Measurements from ENCODE around the gene ATP1A4.

ATP1A4 gene

DNA sequence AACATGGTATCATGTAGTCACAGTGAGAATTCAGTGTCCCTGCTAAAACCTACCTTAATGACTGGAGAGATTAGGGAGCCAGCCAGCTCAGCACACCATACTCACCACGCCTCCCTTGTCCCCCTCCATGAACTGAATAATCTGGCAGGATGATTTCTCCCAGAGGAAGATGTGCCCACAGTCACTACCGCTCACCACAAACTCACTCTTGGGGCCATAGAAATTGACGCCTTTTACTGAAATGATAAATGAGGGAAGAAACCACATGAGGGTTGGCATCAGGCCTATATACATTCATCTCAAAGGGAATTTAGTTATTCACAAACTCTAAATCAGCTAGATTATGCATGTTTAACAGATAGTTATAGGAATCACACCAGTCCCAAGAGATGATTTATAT, 71.1 kb downstream of the ATP1A4 start:
- DNase-seq (ENCODE audit: low read depth): no peak
- TF ChIP-seq, protein P1, sequence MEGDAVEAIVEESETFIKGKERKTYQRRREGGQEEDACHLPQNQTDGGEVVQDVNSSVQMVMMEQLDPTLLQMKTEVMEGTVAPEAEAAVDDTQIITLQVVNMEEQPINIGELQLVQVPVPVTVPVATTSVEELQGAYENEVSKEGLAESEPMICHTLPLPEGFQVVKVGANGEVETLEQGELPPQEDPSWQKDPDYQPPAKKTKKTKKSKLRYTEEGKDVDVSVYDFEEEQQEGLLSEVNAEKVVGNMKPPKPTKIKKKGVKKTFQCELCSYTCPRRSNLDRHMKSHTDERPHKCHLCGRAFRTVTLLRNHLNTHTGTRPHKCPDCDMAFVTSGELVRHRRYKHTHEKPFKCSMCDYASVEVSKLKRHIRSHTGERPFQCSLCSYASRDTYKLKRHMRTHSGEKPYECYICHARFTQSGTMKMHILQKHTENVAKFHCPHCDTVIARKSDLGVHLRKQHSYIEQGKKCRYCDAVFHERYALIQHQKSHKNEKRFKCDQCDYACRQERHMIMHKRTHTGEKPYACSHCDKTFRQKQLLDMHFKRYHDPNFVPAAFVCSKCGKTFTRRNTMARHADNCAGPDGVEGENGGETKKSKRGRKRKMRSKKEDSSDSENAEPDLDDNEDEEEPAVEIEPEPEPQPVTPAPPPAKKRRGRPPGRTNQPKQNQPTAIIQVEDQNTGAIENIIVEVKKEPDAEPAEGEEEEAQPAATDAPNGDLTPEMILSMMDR (conservative IDR thresholded peaks at IDR 0.05; ENCODE audit: low read depth, low read length): no peak
- no peak overlapping the region for H3K4me3 ChIP-seq (ENCODE audit: low read depth, low read length)

DNA sequence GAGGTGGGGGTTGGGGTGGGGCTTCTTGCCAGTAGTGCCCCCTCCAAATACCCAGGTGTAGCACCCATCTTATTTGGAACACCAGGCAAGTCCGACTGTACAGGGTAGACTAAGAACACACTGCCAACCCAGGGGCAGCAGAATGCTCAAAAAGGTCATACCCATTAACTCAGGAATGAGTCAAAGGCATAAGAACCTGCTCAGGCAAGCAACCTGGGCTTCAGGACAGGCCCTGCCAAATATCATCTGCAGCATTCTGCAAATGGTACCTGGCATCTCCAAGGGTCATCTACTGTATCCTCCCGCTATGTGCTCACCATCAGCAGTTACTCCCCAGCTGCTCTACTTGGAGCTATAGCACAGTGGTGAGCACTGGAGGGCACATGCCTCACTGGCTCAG, 73.2 kb downstream of the ATP1A4 start:
- no peak overlapping the region for H3K4me3 ChIP-seq (ENCODE audit: low read depth, low read length)
- DNase-seq (ENCODE audit: low read depth): no peak
- TF ChIP-seq, protein P1 (conservative IDR thresholded peaks at IDR 0.05; ENCODE audit: low read depth, low read length): no peak

DNA sequence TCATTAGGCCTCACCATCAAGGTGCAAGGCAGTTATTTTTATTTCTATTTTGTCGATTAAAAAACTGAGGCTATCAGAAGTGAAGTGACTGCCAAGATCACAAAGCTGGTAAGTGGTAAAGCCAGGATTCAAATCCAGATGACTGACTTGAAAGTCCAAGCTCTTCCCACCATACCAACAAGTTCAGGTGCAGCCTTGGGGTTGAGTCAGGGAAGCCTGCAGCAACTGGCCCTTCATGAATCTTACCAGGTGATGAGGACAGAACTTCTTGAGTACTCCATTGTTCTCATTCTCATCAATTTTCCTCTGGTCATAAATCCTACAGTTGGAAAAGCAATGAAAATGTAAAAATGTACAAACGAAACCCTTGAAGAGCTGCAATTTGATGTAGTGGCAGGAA, 73.9 kb downstream of the ATP1A4 start:
- H3K4me3 ChIP-seq (ENCODE audit: low read depth, low read length): no peak overlapping the region
- TF ChIP-seq, protein P1 (conservative IDR thresholded peaks at IDR 0.05; ENCODE audit: low read depth, low read length): no peak
- DNase-seq (ENCODE audit: low read depth): no peak

DNA sequence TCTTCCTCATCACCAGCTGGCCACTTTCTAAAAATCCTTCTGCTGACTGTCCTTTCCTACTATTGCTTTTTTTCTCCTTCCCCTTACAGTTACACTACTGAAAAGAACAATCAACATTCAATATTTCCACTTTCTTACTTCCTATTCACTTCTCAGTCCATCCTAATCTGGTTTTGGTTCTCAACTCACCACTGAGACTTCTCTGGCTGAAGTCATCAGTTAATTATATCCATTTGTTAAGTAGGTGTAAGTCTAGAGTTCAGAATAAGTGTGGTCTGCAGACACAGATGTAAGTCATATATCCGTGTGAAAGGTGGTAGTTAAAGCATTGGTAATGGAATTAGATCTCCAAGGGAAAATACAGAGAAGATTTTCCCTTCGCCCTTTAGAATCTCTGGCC, 75.2 kb downstream of the ATP1A4 start:
- no peak for DNase-seq (ENCODE audit: low read depth)
- TF ChIP-seq, protein P1 (conservative IDR thresholded peaks at IDR 0.05; ENCODE audit: low read depth, low read length): no peak
- no peak overlapping the region for H3K4me3 ChIP-seq (ENCODE audit: low read depth, low read length)

DNA sequence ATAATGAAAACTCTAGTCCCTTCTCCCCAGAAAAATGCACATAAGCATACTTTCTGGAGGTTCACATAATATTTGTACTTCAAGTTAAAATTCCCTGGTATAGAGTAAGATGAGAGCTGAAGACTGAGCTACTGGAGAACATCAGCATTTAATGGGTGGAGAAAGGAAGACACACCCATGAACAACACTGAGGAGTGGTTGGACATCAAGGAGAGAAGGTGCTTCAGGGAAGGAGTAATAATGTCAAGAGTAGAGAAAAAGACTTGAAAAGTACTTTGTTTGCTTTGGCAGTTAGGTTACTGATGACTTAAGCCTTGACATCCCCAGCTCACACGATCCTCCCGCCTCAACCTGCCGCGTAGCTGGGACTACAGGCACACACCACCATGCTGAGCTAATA, 75.6 kb downstream of the ATP1A4 start:
- TF ChIP-seq, protein P1 (conservative IDR thresholded peaks at IDR 0.05; ENCODE audit: low read depth, low read length): no peak
- no peak for DNase-seq (ENCODE audit: low read depth)
- no peak overlapping the region for H3K4me3 ChIP-seq (ENCODE audit: low read depth, low read length)

DNA sequence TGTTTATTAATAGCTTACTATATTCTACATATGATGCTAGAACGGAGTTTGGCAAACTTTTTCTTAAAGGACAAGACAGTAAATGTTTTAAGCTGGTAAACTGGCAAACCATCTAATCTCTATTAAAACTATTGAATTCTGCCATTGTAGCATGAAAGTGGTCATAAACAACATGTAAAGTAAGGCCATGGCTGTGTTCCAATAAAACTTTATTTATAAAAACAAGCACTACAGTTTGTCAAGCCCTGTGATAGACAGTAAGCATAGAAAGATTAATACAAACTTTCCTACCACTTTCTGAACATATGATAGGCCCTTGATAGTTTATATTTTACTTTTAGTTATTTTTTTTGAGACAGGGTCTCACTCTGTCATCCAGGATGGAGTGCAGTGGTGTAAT, 76.2 kb downstream of the ATP1A4 start:
- TF ChIP-seq, protein P1 (conservative IDR thresholded peaks at IDR 0.05; ENCODE audit: low read depth, low read length): no peak
- no peak for DNase-seq (ENCODE audit: low read depth)
- no peak overlapping the region for H3K4me3 ChIP-seq (ENCODE audit: low read depth, low read length)

DNA sequence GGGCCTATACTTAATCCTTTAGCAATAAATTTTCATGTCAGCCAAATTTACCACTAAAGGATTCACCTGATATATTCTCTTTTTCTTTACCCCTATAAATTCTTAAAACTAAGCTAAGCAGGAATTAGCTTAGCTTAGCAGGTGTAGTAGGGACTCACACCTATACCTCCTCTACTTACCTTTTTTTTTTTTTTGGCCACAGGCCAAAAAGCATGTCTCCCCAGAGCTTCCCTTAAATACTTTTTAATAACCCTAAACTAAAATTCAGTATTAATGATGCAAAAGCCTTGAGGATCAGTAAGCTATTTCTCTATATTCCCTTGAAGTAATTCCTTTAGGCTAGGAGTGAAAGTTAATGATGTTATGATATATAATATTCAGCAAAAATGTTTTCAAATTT, 77.0 kb downstream of the ATP1A4 start:
- no peak for DNase-seq (ENCODE audit: low read depth)
- TF ChIP-seq, protein P1 (conservative IDR thresholded peaks at IDR 0.05; ENCODE audit: low read depth, low read length): no peak
- no peak overlapping the region for H3K4me3 ChIP-seq (ENCODE audit: low read depth, low read length)

Data from choroid plexus epithelial cell (primary cell).